GM18907 (cell line): ENCODE data around the gene ITGAD.

ENCODE experiments used
- ATAC-seq: cut with Tn5 transposase; IDR thresholded peaks from one replicate; pipeline ENCODE4 v1.9.1; 2021; ENCODE audit warnings: mild to moderate bottlenecking, moderate library complexity; ENCODE audit not compliant: unreplicated experiment

The ITGAD gene

GRCh38 chr16:31365131-31365865, 27.8 kb upstream of the ITGAD start:
- ATAC-seq = no peak

- no peak for ATAC-seq
Measured at GRCh38 chr16:31367853-31368252, 25.3 kb upstream of the ITGAD start.

- no peak for ATAC-seq
Measured at GRCh38 chr16:31371008-31371407, 22.1 kb upstream of the ITGAD start.

GRCh38 chr16:31371619-31372484, 21.3 kb upstream of the ITGAD start:
- ATAC-seq = no peak

- no peak for ATAC-seq
Measured at GRCh38 chr16:31373235-31373634, 19.9 kb upstream of the ITGAD start.

GRCh38 chr16:31375231-31375630, 17.9 kb upstream of the ITGAD start:
- no peak for ATAC-seq

- no peak for ATAC-seq
Measured at GRCh38 chr16:31376705-31377104, 16.4 kb upstream of the ITGAD start.

GRCh38 chr16:31377210-31377903, 15.8 kb upstream of the ITGAD start:
- ATAC-seq = no peak

GRCh38 chr16:31380201-31380600, 12.9 kb upstream of the ITGAD start:
- ATAC-seq = no peak

- ATAC-seq = peak; percentile 53
Measured at GRCh38 chr16:31382485-31383161, 10.5 kb upstream of the ITGAD start.

- no peak for ATAC-seq
Measured at GRCh38 chr16:31385680-31386079, 7.5 kb upstream of the ITGAD start.

GRCh38 chr16:31386157-31386984, 6.8 kb upstream of the ITGAD start:
- peak; percentile 50 for ATAC-seq

- no peak for ATAC-seq
Measured at GRCh38 chr16:31388535-31388934, 4.6 kb upstream of the ITGAD start.

GRCh38 chr16:31390504-31391041, 2.6 kb upstream of the ITGAD start:
- no peak for ATAC-seq

GRCh38 chr16:31395647-31396046, 2.5 kb downstream of the ITGAD start:
- no peak for ATAC-seq

GRCh38 chr16:31397096-31397660, 4.0 kb downstream of the ITGAD start:
- ATAC-seq = no peak

- no peak for ATAC-seq
Measured at GRCh38 chr16:31397701-31398100, 4.6 kb downstream of the ITGAD start.

GRCh38 chr16:31400191-31400590, 7.1 kb downstream of the ITGAD start:
- ATAC-seq = no peak

- no peak for ATAC-seq
Measured at GRCh38 chr16:31401436-31401835, 8.3 kb downstream of the ITGAD start.

GRCh38 chr16:31402687-31403086, 9.6 kb downstream of the ITGAD start:
- ATAC-seq = no peak
